Measurements from ENCODE around the gene SPPL2B.
"Not testable (repeated sequence)": the region's sequence is repeated elsewhere in the genome, so short reads cannot be mapped to it uniquely, and the experiment has no call there.

Gene SPPL2B

GRCh38 chr19:2338751-2339643 is 10.5 kb downstream of the SPPL2B start:
- DNase-seq: no peak
- ATAC-seq: no peak

DNA sequence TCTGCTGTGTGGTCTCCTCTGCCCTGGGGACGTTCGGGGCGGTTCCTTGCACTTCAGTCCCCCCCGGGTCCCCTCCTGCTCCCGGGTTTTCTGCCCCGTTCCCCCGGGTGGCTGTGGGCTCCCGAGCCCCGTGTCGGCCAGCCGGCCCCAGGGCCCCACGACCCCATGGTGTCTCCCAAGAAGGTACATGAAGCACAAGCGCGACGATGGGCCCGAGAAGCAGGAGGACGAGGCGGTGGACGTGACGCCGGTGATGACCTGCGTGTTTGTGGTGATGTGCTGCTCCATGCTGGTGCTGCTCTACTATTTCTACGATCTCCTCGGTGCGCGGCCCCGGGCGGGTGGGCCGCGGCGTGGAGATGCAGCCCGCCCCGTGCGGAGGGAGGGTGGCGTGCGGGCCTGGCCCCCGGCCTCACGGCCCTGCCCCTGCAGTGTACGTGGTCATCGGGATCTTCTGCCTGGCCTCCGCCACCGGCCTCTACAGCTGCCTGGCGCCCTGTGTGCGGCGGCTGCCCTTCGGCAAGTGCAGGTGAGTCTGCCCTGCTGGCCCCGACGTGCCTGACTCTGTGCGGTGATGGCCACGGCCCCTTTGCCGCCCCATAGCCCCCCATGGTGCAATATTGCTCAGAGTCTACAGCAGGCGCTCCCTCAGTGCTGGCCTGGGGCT is 11.3 kb downstream of the SPPL2B start:
- DNase-seq: no peak
- no peak for ATAC-seq

DNA sequence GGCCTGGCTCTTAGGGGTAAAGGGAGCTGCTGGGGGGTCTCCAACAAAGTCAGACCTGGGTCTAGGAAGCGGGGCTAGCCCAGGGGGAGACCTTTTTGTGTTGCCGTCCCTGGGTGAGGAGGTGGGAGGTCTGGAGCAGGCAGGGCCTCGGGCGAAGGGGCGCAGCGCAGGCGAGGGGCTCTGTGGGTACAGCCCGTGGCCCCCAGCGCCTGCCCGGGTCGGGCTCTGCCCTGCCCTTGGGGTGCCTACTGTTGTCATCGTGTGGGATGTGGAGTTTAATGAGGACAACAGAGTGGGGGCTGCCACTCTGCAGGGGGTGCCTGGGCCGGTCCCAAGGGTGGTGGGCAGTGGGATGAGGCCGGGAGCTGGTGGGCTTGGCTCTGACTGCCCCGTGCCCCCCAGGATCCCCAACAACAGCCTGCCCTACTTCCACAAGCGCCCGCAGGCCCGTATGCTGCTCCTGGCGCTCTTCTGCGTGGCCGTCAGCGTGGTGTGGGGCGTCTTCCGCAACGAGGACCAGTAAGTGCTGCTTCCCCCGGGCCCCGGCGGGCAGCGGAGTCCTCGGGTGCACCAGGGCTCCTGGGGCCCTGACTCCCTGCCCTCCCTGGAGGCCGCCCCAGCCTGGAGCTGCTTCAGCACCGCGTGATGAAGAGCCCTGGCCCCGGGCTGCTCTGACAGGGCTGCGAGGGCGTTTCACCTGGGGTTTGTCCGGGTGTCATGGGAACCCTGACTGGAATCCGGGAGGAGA is 12.2 kb downstream of the SPPL2B start:
- ATAC-seq (no peak), DNase-seq (no peak)

DNA sequence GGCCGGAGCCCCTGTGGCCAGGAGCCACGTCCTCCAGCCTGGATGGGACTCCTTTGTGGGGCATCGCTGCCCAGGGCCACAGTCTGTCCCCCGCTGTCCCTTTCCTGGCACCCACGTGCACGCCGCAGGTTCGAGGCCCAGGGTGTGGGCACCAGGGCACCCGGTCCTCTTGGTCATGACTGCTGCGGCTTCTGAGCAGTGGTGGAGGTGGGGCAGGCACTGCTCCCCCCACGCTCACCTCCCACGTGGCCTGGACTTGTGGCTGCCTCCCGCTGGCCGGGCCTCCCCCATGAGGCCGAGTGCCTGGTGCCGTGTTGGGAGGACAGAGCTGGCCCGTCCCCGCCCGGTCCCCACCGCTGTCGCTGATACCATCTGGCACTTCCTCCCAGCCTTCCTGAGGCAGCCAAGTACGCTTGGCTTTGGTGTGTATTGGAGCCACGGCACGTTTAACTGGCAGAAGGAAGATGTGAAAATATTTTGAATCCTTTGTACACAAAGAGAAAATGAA is 12.8 kb downstream of the SPPL2B start:
- DNase-seq (no peak), ATAC-seq (no peak)

- DNase-seq: no peak
- ATAC-seq: no peak
Observed at GRCh38 chr19:2341982-2342381, 13.5 kb downstream of the SPPL2B start.

GRCh38 chr19:2342656-2343288 is 14.3 kb downstream of the SPPL2B start:
- ATAC-seq: no peak
- DNase-seq: no peak

DNA sequence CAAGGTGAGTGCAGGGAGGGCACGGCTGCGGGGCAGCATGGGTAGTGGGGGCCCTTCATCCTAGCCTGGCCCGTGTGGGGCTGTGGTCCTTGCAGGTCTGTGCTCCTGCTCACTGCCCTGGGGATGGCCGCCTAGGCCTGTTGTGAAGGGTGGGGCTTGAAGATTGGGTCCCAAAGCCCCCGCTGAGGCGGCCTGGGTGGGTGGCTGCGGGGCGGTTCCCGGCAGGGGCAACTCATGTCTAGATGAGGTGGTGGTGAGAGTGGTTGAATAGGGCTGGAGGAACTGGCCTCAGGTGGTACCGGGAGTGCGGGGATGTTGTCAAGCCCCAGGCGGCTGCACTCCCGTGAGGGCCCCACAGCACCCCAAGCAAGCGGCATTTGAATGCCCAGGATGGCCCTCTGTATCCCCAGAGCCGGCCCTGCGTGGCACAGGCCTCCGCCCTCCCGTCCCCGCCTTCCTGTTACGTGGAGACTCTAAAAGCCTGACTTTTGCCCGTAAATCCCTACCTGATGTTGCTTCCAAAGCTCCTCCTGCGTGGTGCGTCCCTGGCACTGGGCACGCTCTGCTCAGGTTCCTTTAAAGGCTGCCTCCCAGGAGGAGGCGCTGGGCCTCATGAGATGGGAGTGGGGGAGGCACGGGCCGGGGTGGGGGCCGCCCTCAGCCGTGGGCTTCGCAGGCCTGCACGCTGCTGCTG is 15.0 kb downstream of the SPPL2B start:
- ATAC-seq: no peak
- DNase-seq: no peak

DNA sequence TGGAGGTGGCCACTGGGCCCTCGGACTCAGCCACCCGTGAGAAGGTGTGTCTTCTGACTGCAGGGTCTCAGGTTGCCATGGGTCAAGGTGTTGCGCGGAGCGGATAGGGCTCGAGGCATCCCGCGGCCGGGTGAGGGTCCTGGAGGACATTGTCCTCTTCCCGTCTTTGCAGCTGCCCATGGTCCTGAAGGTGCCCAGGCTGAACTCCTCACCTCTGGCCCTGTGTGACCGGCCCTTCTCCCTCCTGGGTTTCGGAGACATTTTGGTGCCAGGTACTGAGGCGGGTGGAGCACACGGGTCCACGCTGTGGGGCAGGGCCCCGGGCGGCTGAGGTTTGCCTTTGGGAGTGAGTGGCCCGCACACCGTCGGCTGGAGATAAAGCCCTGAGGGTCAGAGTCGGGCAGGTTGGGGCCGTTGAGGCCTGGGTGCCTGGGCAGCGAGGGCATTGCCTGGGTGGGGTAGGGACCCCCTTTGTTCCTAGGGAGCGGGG is 15.9 kb downstream of the SPPL2B start:
- no peak for ATAC-seq
- DNase-seq: no peak

- DNase-seq: no peak
- ATAC-seq: no peak
Observed at GRCh38 chr19:2345076-2345475, 16.6 kb downstream of the SPPL2B start.

- DNase-seq (no peak), ATAC-seq (no peak)
Observed at GRCh38 chr19:2345794-2346663, 17.5 kb downstream of the SPPL2B start.

DNA sequence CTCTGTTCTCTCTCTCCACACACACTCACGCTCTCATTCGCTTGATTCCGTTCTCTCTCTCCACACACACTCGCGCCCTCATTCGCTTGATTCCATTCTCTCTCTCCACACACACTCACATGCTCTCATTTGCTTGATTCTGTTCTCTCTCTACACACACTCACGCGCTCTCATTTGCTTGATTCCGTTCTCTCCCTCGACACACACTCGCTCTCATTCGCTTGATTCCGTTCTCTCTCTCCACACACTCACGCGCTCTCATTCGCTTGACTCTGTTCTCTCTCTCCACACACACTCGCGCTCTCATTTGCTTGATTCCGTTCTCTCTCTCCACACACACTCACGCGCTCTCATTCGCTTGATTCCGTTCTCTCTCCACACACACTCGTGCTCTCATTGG is 21.3 kb downstream of the SPPL2B start:
- not testable (repeated sequence) for DNase-seq, ATAC-seq

- ATAC-seq: no peak
- DNase-seq: no peak
Observed at GRCh38 chr19:2350656-2351055, 22.2 kb downstream of the SPPL2B start.

GRCh38 chr19:2351591-2351990 is 23.1 kb downstream of the SPPL2B start:
- DNase-seq (no peak), ATAC-seq (no peak)

DNA sequence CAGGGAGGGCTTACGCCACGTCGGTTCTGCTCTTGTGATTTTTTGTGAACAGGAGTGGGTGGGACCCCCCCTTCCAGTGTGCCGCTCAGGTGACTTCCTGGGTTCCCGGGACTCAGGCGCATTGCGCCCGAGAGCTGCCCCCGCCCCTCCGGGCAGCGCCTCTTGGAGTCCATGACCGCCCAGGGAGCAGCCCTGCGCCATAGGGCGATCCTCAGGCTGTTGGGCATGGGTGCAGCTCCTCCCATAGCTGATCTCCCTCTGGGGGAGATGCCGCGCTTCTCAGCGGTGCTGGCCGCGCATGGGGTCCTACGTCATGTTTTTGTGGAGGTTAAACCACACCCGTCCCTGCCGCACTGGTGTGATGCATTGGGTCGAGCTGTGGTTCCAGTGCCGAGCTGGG is 23.6 kb downstream of the SPPL2B start:
- ATAC-seq (no peak), DNase-seq (no peak)

GRCh38 chr19:2353159-2353886 is 24.8 kb downstream of the SPPL2B start:
- ATAC-seq (no peak), DNase-seq (no peak)

DNA sequence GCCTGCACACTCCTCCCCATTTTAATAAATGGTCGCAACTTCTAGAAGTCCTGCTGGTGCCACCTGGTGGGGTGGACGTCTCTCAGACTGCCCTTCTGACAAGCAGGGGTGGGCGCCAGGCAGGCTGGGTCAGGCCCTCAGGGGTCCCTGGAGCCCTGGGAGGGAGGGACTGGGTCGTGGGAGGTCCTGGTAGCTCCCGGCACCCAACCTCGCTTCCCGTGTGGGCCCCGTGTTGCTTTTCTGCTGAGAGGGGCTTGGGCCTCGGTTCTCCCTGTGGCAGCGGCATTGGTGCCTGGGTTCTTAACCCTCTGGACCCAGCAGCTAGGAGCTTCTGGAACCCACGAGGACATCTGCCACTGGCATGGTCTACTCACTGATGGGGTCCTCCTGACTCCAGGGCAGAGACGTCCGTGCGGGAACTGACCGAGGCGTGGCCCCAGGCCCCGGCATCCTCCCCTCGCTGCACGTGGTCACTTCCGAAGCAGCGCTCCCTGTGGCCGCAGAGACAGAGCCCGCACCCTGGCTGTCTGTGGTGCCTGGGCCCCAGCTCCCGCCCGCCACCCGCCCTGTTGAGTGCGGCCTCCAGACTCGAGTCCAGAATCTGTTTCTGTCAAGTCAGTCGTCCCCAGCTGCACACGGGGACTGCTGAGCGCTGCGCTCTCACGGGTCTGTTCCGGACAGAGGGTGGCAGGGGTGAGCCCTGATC is 25.6 kb downstream of the SPPL2B start:
- no peak for DNase-seq
- ATAC-seq: no peak

DNA sequence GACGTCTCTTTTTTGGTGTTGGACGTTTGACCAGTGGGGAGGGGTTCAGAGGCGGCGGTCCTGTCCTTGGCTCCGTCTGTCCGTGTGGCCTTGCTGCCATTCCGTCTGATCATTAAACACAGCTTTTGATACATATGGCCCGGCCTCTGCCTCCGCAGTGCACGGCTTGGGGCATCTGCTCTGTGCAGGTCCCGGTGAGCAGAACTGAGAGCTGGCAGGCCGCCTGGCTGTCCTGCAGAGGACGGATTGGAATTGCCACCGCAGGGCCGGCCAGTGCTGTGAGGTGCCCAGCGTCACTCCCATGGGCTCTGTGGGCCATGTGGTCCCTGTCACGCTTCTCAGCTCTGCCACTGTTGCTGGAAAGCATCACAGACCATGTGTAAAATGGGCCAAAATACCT is 26.2 kb downstream of the SPPL2B start:
- no peak for ATAC-seq

DNA sequence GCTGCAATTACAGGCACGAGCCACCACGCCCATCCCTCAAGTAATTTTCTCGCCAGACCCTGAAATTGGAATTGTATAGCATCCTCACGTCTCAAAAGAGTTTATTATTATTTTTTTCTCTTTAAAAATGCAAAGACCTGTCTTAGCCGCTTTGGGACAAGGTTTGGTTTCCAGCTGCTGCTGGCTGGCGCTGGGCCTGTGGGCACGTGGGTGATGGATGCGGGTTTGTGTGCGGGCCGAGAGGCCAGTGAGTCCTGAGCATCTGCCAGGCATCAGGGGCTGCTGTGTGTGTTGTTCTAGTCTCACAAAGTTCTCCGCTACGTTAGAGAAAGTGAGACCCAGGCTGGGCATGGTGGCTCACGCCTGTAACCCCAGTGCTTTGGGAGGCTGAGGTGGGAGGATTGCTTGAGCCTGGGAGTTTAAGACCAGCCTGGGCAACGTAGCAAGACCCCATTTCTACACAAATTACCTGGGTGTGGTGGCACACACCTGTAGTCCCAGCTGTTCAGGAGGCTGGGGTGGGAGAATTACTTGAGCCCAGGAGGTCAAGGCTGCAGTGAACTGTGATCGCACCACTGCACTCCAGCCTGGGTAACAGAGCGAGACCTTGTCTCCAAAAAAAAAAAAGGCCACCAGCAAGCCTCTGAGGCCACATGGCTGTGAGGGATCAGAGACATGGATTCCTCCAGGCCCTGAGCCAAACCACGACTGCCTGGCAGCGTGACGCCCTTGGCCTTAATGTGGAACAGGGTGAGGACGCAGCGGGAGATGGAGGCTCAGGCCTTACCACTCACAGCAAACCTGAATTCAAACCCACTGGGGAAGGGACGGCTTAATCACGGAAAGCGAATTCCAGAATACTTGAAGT is 26.9 kb downstream of the SPPL2B start:
- ATAC-seq: no peak
- no peak for DNase-seq

More for the DNA sequence above, 26.2 kb downstream of the SPPL2B start:
- no peak for DNase-seq

Data from stimulated activated naive CD8-positive, alpha-beta T cell treated with anti-CD3 and anti-CD28 coated beads, Interleukin-15, Interleukin-2, amounts not matched to agents 100 U/mL and 50 U/mL, for 24 hours (primary cell).